Activated CD4-positive, alpha-beta T cell treated with anti-CD3 and anti-CD28 coated beads for 48 hours (primary cell): ENCODE results near the gene SSBP2.
"Not testable (repeated sequence)": the region's sequence is repeated elsewhere in the genome, so short reads cannot be mapped to it uniquely, and the experiment has no call there.

Experiments used
- DNase-seq: peaks from one replicate; pipeline ENCODE4 v3.0.0-alpha.2; 2020

SSBP2 gene

GRCh38 chr5:81650987-81651386 lies 99.9 kb downstream of the SSBP2 start:
- no peak for DNase-seq

- DNase-seq, result no peak
Measured at GRCh38 chr5:81646469-81646995, 104.4 kb downstream of the SSBP2 start.

- DNase-seq, result no peak
Measured at GRCh38 chr5:81642210-81642609, 108.7 kb downstream of the SSBP2 start.

GRCh38 chr5:81639556-81639955 lies 111.3 kb downstream of the SSBP2 start:
- no peak for DNase-seq

GRCh38 chr5:81638471-81638870 lies 112.4 kb downstream of the SSBP2 start:
- DNase-seq, result no peak

GRCh38 chr5:81633891-81634290 lies 117.0 kb downstream of the SSBP2 start:
- no peak for DNase-seq

GRCh38 chr5:81633471-81633870 lies 117.4 kb downstream of the SSBP2 start:
- DNase-seq, result no peak

- DNase-seq, result no peak
Measured at GRCh38 chr5:81632679-81633078, 118.2 kb downstream of the SSBP2 start.

- DNase-seq, result no peak
Measured at GRCh38 chr5:81631621-81632020, 119.3 kb downstream of the SSBP2 start.

- DNase-seq, result peak; percentile 38
Measured at GRCh38 chr5:81631124-81631523, 119.8 kb downstream of the SSBP2 start.

GRCh38 chr5:81630684-81631083 lies 120.2 kb downstream of the SSBP2 start:
- DNase-seq, result no peak

- DNase-seq, result no peak
Measured at GRCh38 chr5:81629986-81630385, 120.9 kb downstream of the SSBP2 start.

GRCh38 chr5:81628061-81628460 lies 122.8 kb downstream of the SSBP2 start:
- DNase-seq, result peak; percentile 18

GRCh38 chr5:81626524-81626923 lies 124.4 kb downstream of the SSBP2 start:
- DNase-seq, result no peak

- no peak for DNase-seq
Measured at GRCh38 chr5:81609810-81610375, 141.0 kb downstream of the SSBP2 start.

GRCh38 chr5:81608976-81609375 lies 141.9 kb downstream of the SSBP2 start:
- DNase-seq, result no peak

- DNase-seq, result no peak
Measured at GRCh38 chr5:81607693-81608092, 143.2 kb downstream of the SSBP2 start.

GRCh38 chr5:81606150-81606549 lies 144.7 kb downstream of the SSBP2 start:
- no peak for DNase-seq

- no peak for DNase-seq
Measured at GRCh38 chr5:81605299-81605698, 145.6 kb downstream of the SSBP2 start.

- no peak for DNase-seq
Measured at GRCh38 chr5:81604193-81604592, 146.7 kb downstream of the SSBP2 start.

- DNase-seq, result no peak
Measured at GRCh38 chr5:81601919-81602318, 149.0 kb downstream of the SSBP2 start.

- not testable (repeated sequence) for DNase-seq
Measured at GRCh38 chr5:81592085-81592484, 158.8 kb downstream of the SSBP2 start.

GRCh38 chr5:81590498-81591384 lies 160.2 kb downstream of the SSBP2 start:
- DNase-seq, result no peak

GRCh38 chr5:81579262-81579924 lies 171.5 kb downstream of the SSBP2 start:
- DNase-seq, result no peak
